HepG2 (cell line): Measurements from ENCODE around the gene MAPK1. TPM values are rescaled to one million over a fixed set of nuclear protein-coding genes. Genes with fewer than 3 reads are reported as not detected.
A peak's percentile ranks its signal among the peaks of the same experiment; 100 is the strongest.

Source experiments
- ARID2 ChIP-seq: sonication (generic); formaldehyde crosslinking; IDR thresholded peaks from 2 replicates; pipeline ENCODE4 v1.8.1; 2022; ENCODE audit warnings: mild to moderate bottlenecking, missing genetic modification reagents, borderline replicate concordance
- DNMT1 ChIP-seq: sonication (generic); formaldehyde crosslinking; IDR thresholded peaks from 2 replicates; pipeline ENCODE4 v1.5.1; 2020; ENCODE audit warnings: mild to moderate bottlenecking, missing genetic modification reagents
- HNRNPK ChIP-seq: fragments of 200-400 bp; formaldehyde crosslinking; IDR thresholded peaks from 2 replicates; pipeline ENCODE4 v1.6.1; 2018; ENCODE audit warnings: low read length, low read depth, moderate library complexity, mild to moderate bottlenecking; ENCODE audit not compliant: poor library complexity, severe bottlenecking
- NR2F2 ChIP-seq: IDR thresholded peaks from 2 replicates; pipeline ENCODE4 v1.6.1; 2012; ENCODE audit warnings: low read depth, inconsistent platforms, borderline replicate concordance
- RERE ChIP-seq: IDR thresholded peaks from 2 replicates; pipeline ENCODE4 v1.6.1; 2016; ENCODE audit warnings: low read depth, missing genetic modification reagents, missing compliant biosample characterization
- SRSF1 ChIP-seq: fragments of 200-400 bp; formaldehyde crosslinking; optimal IDR thresholded peaks from 2 replicates; pipeline ENCODE3; 2017; ENCODE audit warnings: mild to moderate bottlenecking, low read depth, low read length, moderate library complexity
- WIZ ChIP-seq: sonication (generic); formaldehyde crosslinking; IDR thresholded peaks from 2 replicates; pipeline ENCODE4 v1.5.1; 2020; ENCODE audit warnings: mild to moderate bottlenecking, missing genetic modification reagents
- ZNF142 ChIP-seq: sonication (generic); formaldehyde crosslinking; IDR thresholded peaks from 2 replicates; pipeline ENCODE4 v1.4.0; 2020; ENCODE audit warnings: missing genetic modification reagents
- ZNF446 ChIP-seq: sonication (generic); formaldehyde crosslinking; IDR thresholded peaks from 2 replicates; pipeline ENCODE4 v1.5.0; 2020; ENCODE audit warnings: mild to moderate bottlenecking, missing genetic modification reagents
- ZSCAN30 ChIP-seq: sonication (generic); formaldehyde crosslinking; IDR thresholded peaks from 2 replicates; pipeline ENCODE4 v1.5.0; 2020; ENCODE audit warnings: mild to moderate bottlenecking, missing genetic modification reagents
- polyA plus RNA-seq, 8 experiments: library from polyadenylated mRNA; depleted of rRNA in 3 of 8; stranded (reverse) in 7 of 8; unstranded in 1 of 8; fragments of >200 nt; fragmentation: Illumina TruSeq in 4 of 8; extraction: Trizol in 4 of 8; gene quantifications; 2 replicates each; pipeline versions ENCODE4 v1.2.1 to v1.2.3, GENCODE V29; 2011 to 2016; ENCODE audit warnings: low read depth in 4 of 8, missing spikeins in 1 of 8, mixed read lengths in 1 of 8; ENCODE audit not compliant: insufficient read depth in 1 of 8
- total RNA-seq, 5 experiments: library from RNA; depleted of rRNA; stranded (reverse); fragments of >200 nt; fragmentation: Illumina TruSeq; extraction: Trizol; gene quantifications; 2 replicates each; pipeline ENCODE4 v1.2.3, GENCODE V29; 2016; ENCODE audit warnings: low read depth in 1 of 5
- TF ChIP-seq, protein P1 (sequence below): sonication (generic); formaldehyde crosslinking; IDR thresholded peaks from 2 replicates; pipeline ENCODE4 v1.8.1; 2023; ENCODE audit warnings: mild to moderate bottlenecking, moderate library complexity, missing genetic modification reagents
- TF ChIP-seq, protein P2 (sequence below): sonication (generic); formaldehyde crosslinking; IDR thresholded peaks from 2 replicates; pipeline ENCODE4 v1.4.0; 2020; ENCODE audit warnings: mild to moderate bottlenecking, low read depth, missing genetic modification reagents
- TF ChIP-seq, protein P3 (sequence below): sonication (generic); formaldehyde crosslinking; IDR thresholded peaks from 2 replicates; pipeline ENCODE4 v1.4.0; 2020; ENCODE audit warnings: missing genetic modification reagents

MAPK1 gene
- total and polyA plus RNA-seq, 2 of the 13 experiments (the other 11 are each of a cell fraction or from before 2014, with no cell fraction given): 107 to 114 TPM

GRCh38 chr22:21867528-21868266 lies at the start of gene MAPK1 (continued):
- TF ChIP-seq ZNF142 (CRISPR knock-in tag) (no peak), WIZ (CRISPR knock-in tag) (peak; percentile 84; the same call in 1 of the 2 replicates), RERE (no peak), HNRNPK (no peak), DNMT1 (CRISPR knock-in tag) (0 out of 2 replicates have a peak, but pooled peaks have one; percentile 88), ARID2 (CRISPR knock-in tag) (no peak), ZSCAN30 (CRISPR knock-in tag) (no peak), NR2F2 (no peak; the same call in 1 of the 2 replicates), SRSF1 (no peak), ZNF446 (0 out of 2 replicates have a peak, but pooled peaks have one; percentile 47)
- TF ChIP-seq, protein P1, sequence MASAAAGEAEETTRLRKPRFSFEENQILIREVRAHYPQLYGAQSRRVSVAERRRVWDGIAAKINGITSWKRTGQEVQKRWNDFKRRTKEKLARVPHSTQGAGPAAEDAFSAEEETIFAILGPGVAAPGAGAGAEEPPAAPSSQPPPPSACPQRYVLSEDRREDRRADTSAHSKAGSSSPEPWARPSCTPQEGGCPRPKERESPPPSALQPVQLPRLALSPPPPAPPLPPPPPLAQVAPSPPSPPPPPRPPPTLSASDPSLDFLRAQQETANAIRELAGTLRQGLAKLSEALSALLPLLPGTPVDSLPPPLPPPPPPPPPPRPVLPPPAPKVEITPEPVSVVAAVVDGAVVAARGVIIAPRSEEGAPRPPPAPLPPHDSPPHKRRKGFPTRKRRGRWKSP: peak; percentile 88
- TF ChIP-seq, protein P2, sequence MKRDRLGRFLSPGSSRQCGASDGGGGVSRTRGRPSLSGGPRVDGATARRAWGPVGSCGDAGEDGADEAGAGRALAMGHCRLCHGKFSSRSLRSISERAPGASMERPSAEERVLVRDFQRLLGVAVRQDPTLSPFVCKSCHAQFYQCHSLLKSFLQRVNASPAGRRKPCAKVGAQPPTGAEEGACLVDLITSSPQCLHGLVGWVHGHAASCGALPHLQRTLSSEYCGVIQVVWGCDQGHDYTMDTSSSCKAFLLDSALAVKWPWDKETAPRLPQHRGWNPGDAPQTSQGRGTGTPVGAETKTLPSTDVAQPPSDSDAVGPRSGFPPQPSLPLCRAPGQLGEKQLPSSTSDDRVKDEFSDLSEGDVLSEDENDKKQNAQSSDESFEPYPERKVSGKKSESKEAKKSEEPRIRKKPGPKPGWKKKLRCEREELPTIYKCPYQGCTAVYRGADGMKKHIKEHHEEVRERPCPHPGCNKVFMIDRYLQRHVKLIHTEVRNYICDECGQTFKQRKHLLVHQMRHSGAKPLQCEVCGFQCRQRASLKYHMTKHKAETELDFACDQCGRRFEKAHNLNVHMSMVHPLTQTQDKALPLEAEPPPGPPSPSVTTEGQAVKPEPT (CRISPR knock-in tag): no peak
- TF ChIP-seq, protein P3, sequence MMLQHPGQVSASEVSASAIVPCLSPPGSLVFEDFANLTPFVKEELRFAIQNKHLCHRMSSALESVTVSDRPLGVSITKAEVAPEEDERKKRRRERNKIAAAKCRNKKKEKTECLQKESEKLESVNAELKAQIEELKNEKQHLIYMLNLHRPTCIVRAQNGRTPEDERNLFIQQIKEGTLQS: no peak
